Heart left ventricle (tissue), 16 donors: ENCODE data around the gene P2RY14. TPM values are rescaled to one million over a fixed set of nuclear protein-coding genes. Genes with fewer than 3 reads are reported as not detected.

Source experiments
- ATAC-seq, 4 donors: fragments of 200-7000 bp; cut with Tn5 transposase; one replicate each; pipeline ENCODE4 v1.9.1; 2020 to 2022; ENCODE audit warnings: moderate library complexity in 4 of 4, mild to moderate bottlenecking in 3 of 4, moderate number of reproducible peaks in 1 of 4
- DNase-seq, 5 donors: peaks; one replicate each; pipeline ENCODE4 v3.0.0-alpha.2; 2020
- H3K27ac ChIP-seq, 12 donors: fragments of 200-600 bp; sonication (generic) in 4 of 12; one replicate each; pipeline versions ENCODE4 v1.5.0 to v1.8.0; 2016 to 2022; ENCODE audit warnings: mild to moderate bottlenecking in 2 of 12
- H3K27me3 ChIP-seq, 9 donors: fragments of 200-600 bp; sonication (generic) in 2 of 9; one replicate each; pipeline versions ENCODE4 v1.5.1 to v1.8.0; 2016 to 2022; ENCODE audit warnings: mild to moderate bottlenecking in 3 of 9
- H3K36me3 ChIP-seq, 9 donors: fragments of 200-600 bp; sonication (generic) in 2 of 9; one replicate each; pipeline versions ENCODE4 v1.5.0 to v1.8.0; 2018 to 2022; ENCODE audit warnings: mild to moderate bottlenecking in 2 of 9
- H3K4me1 ChIP-seq, 12 donors: fragments of 200-600 bp; sonication (generic) in 4 of 12; one replicate each; pipeline versions ENCODE4 v1.5.0 to v1.8.0; 2016 to 2022; ENCODE audit warnings: mild to moderate bottlenecking in 3 of 12
- H3K4me3 ChIP-seq, 12 donors: fragments of 200-600 bp; sonication (generic) in 4 of 12; one replicate each; pipeline versions ENCODE4 v1.5.0 to v1.8.0; 2017 to 2022; ENCODE audit warnings: mild to moderate bottlenecking in 9 of 12, moderate library complexity in 4 of 12
- H3K9me3 ChIP-seq, 12 donors: fragments of 200-600 bp; sonication (generic) in 4 of 12; one replicate each; pipeline versions ENCODE4 v1.5.0 to v1.8.0; 2016 to 2022; ENCODE audit warnings: mild to moderate bottlenecking in 1 of 12
- CTCF ChIP-seq, 12 donors: fragments of 200-600 bp; sonication (generic) in 4 of 12; IDR thresholded peaks; one replicate each; pipeline versions ENCODE4 v1.5.0 to v1.8.0; 2018 to 2022; ENCODE audit warnings: antibody characterized with exemption in 12 of 12, mild to moderate bottlenecking in 5 of 12
- POLR2A ChIP-seq, 2 donors: fragments of 450-650 bp; IDR thresholded peaks; one replicate each; pipeline ENCODE4 v1.6.1; 2017; ENCODE audit warnings: antibody characterized with exemption in 2 of 2, mild to moderate bottlenecking in 2 of 2, moderate library complexity in 2 of 2
- WGBS, 4 donors: extraction: QIAGEN DNeasy Blood & Tissue Kit in 2 of 4; methylation state at CpG; one replicate each; pipeline versions ENCODE4 v1.1.5 to v1.1.7; 2013 to 2018; 5-methylcytosine and 5-hydroxymethylcytosine counted together
- intact Hi-C, 10 donors: fragments of 100-400 bp; cut with DNase I; formaldehyde crosslinking; loops; one replicate each; pipeline versions ENCODE4 v1.11.1 to v1.14.2; 2022
- polyA plus RNA-seq, 2 donors: library from polyadenylated mRNA; stranded (reverse); fragments of 200-250 nt; gene quantifications; one replicate each; pipeline ENCODE4 v1.2.3, GENCODE V29; 2013
- total RNA-seq, 9 donors: library from RNA; depleted of rRNA in 2 of 9; stranded (reverse); fragments of >200 nt in 2 of 9; fragmentation: NEBNext Ultra II Directional in 3 of 9; extraction: Animal tissue kit (Norgen Biotek cat#: 25700) in 3 of 9; gene quantifications; one replicate each; pipeline versions ENCODE4 v1.1.0 to v1.2.4, GENCODE V29; 2016 to 2023
- donor health status: ischemic (EF 13 %, LVEDD 7.1; RV severe dilation, severe dysfunction).
- donor health status: healthy with polysubstance abuse.
- donor health status: DM: no; HTN: yes; CAD: no.
- donor health status: DM: no; HTN: no; CAD: no.
- donor health status: ischemic (EF 25% LVEDD 6.9; RV normal size, moderate dysfunction).
- donor health status: ischemic (EF 25% LVEDD 5.7; RV mildly dilated, moderate dysfunction).
- donor health status: healthy.
- donor health status: DM: yes; HTN: yes; CAD: no.
- donor health status: ischemic (EF 35%, LVEDD 5.7; RV mildly dilated, moderate dysfunction).
- donor health status: nonischemic (EF 11% LVEDD 7.7; RV severe dilation, severe dysfunction).
- donor health status: DM: yes; HTN: yes; CAD: no.
- donor health status: PGD.
- donor health status: ischemic (EF 29% LVEDD 5.4; RV normal size, mild dysfunction).
- donor health status: nonischemic (EF 23%, LVEDD 6.1; RV moderate dilation, normal function).

Gene P2RY14
- total and polyA plus RNA-seq, 11 donors, result 0.75 to 8.4 (median 3.2) TPM

- TF ChIP-seq POLR2A (IDR thresholded peaks at IDR 0.05), result no peak
- no peak for TF ChIP-seq CTCF (IDR thresholded peaks at IDR 0.05)
- 63 to 84% (median 83%) methylated on average over 5 of the region's 5 CpGs for WGBS, 4 donors
- Histone ChIP-seq H3K27ac (peak overlapping the region in 5 of 12 donors; percentile 3 to 79 (median 41)), H3K36me3 (no peaks in the 10 kb centered on the region), H3K4me1 (peaks cover 0 to 64% (median 4%) of the 10 kb centered on the region in 12 donors), H3K9me3 (no peaks in the 10 kb centered on the region), H3K27me3 (no peaks in the 10 kb centered on the region), H3K4me3 (no peak overlapping the region)
- DNase-seq, result peak in 1 of 5 donors; percentile 19
- peak in 3 of 4 donors; percentile 42 to 73 (median 66) for ATAC-seq
- intact Hi-C loops, result no loop called here
Observed at GRCh38 chr3:151265866-151266265, 12.5 kb downstream of the P2RY14 start.

- intact Hi-C loops, result no loop called here
- TF ChIP-seq CTCF (IDR thresholded peaks at IDR 0.05), result no peak
- TF ChIP-seq POLR2A (IDR thresholded peaks at IDR 0.05), result no peak
- Histone ChIP-seq H3K4me3 (no peak overlapping the region), H3K27ac (peak overlapping the region in 5 of 12 donors; percentile 3 to 79 (median 41)), H3K36me3 (no peaks in the 10 kb centered on the region), H3K4me1 (peaks cover 0 to 64% (median 3%) of the 10 kb centered on the region in 12 donors), H3K27me3 (no peaks in the 10 kb centered on the region), H3K9me3 (no peaks in the 10 kb centered on the region)
- no peak for DNase-seq
- 83 to 88% (median 85%) methylated on average over 5 of the region's 5 CpGs for WGBS, 4 donors
- no peak for ATAC-seq
Observed at GRCh38 chr3:151265166-151265565, 13.2 kb downstream of the P2RY14 start.

- Histone ChIP-seq H3K27ac (peak overlapping the region in 2 of 12 donors; percentile 74 to 79), H3K4me1 (peaks cover 0 to 62% (median 3%) of the 10 kb centered on the region in 12 donors), H3K27me3 (no peaks in the 10 kb centered on the region), H3K9me3 (no peaks in the 10 kb centered on the region), H3K4me3 (no peak overlapping the region), H3K36me3 (no peaks in the 10 kb centered on the region)
- no peak for TF ChIP-seq CTCF (IDR thresholded peaks at IDR 0.05)
- no peak for TF ChIP-seq POLR2A (IDR thresholded peaks at IDR 0.05)
- DNase-seq, result no peak
- 89 to 100% (median 100%) methylated on average over 1 of the region's 1 CpG for WGBS, 4 donors
- ATAC-seq, result no peak
- intact Hi-C loops, result no loop called here
Observed at GRCh38 chr3:151264605-151265004, 13.7 kb downstream of the P2RY14 start.

DNA sequence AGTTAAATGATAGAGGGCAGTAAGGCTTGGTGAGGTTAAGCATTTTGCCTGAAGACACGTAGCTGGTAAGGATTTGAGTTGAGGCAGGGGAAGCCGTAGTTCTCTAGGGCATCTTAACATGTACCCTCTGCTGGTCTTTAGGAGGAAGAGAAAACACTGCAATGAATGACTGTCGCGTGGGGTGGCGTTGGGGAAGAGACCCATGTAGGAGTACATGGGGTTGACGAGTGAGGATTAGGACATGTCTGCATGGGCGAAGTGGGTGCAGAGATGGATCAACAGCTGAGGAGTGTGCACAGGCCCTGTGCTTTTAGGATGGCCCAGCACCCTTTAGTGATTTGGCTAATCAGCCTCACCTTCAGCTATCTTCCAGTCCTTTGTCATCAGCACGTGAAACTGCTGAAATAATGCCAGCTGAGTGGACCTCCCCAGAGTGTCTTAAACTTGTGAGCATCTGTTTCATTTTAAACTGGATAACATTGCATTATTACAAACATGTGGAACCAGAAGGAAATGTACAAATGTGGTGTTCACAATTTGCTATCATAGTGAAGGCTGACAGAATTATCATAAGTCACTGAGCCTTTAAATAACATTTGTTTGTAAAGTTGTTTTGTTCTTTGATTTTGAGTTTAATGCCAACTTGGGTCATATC, 15.3 kb downstream of the P2RY14 start:
- intact Hi-C loops, result no loop called here
- Histone ChIP-seq H3K27ac (peak overlapping the region in 1 of 12 donors; percentile 79), H3K4me3 (no peak overlapping the region), H3K4me1 (peaks cover 0 to 52% (median 2%) of the 10 kb centered on the region in 12 donors), H3K36me3 (no peaks in the 10 kb centered on the region), H3K27me3 (no peaks in the 10 kb centered on the region), H3K9me3 (no peaks in the 10 kb centered on the region)
- WGBS, 4 donors, result 77 to 85% (median 77%) methylated on average over 8 of the region's 8 CpGs
- no peak for ATAC-seq
- no peak for DNase-seq
- TF ChIP-seq CTCF (IDR thresholded peaks at IDR 0.05), result no peak
- no peak for TF ChIP-seq POLR2A (IDR thresholded peaks at IDR 0.05)
